CD4-positive, alpha-beta memory T cell (primary cell): ENCODE results near the gene EOGT. TPM values are rescaled to one million over a fixed set of nuclear protein-coding genes. Genes with fewer than 3 reads are reported as not detected.

Experiments used
- CTCF ChIA-PET: fragments of 350-600 bp; sonication (Branson Sonifier 250); formaldehyde crosslinking; loops from one replicate; lab custom pipeline; 2021; ENCODE audit warnings: inconsistent platforms; ENCODE audit not compliant: partially characterized antibody; lab: Charles Lee
- POLR2A ChIA-PET: fragments of 350-600 bp; sonication (Branson Sonifier 250); formaldehyde crosslinking; loops from one replicate; lab custom pipeline; 2021; ENCODE audit not compliant: partially characterized antibody; lab: Charles Lee
- DNase-seq, 5 donors: peaks; one replicate each; pipeline versions ENCODE4 v3.0.0 to v3.0.0-alpha.2; 2020 to 2022; ENCODE audit warnings: mixed read lengths in 1 of 5
- H3K27ac ChIP-seq: one replicate; pipeline ENCODE4 v1.7.0; 2013; ENCODE audit warnings: low read depth, low read length
- H3K27me3 ChIP-seq: 2 replicates; pipeline ENCODE4 v1.7.0; 2013; ENCODE audit warnings: mild to moderate bottlenecking, low read length, moderate library complexity; ENCODE audit not compliant: insufficient read depth
- H3K36me3 ChIP-seq: 2 replicates; pipeline ENCODE4 v1.7.0; 2013; ENCODE audit warnings: mild to moderate bottlenecking, low read length, moderate library complexity; ENCODE audit not compliant: insufficient read depth
- H3K4me1 ChIP-seq: 2 replicates; pipeline ENCODE4 v1.7.0; 2013; ENCODE audit warnings: mild to moderate bottlenecking, low read length, moderate library complexity; ENCODE audit not compliant: insufficient read depth
- H3K4me3 ChIP-seq, 2 donors: one replicate each; pipeline ENCODE4 v1.7.0; 2013; ENCODE audit warnings: low read length in 2 of 2, mild to moderate bottlenecking in 1 of 2
- H3K9me3 ChIP-seq, 2 donors: one replicate each; pipeline ENCODE4 v1.7.0; 2013; ENCODE audit warnings: low read length in 2 of 2, control low read depth in 1 of 2; ENCODE audit not compliant: control insufficient read depth in 1 of 2
- H3K27ac Mint-ChIP-seq, 7 donors: one replicate each; pipeline ENCODE4 v1.8.0; 2020 to 2021; ENCODE audit warnings: mixed read lengths in 7 of 7, mild to moderate bottlenecking in 6 of 7, inconsistent platforms in 3 of 7, moderate library complexity in 3 of 7
- H3K27me3 Mint-ChIP-seq, 2 donors: one replicate each; pipeline ENCODE4 v1.8.0; 2020 to 2021; ENCODE audit warnings: mixed read lengths in 2 of 2
- H3K36me3 Mint-ChIP-seq, 2 donors: one replicate each; pipeline ENCODE4 v1.8.0; 2020 to 2021; ENCODE audit warnings: mixed read lengths in 2 of 2, inconsistent platforms in 1 of 2, mild to moderate bottlenecking in 1 of 2
- H3K4me1 Mint-ChIP-seq, 4 donors: one replicate each; pipeline ENCODE4 v1.8.0; 2020 to 2021; ENCODE audit warnings: mixed read lengths in 4 of 4, mild to moderate bottlenecking in 1 of 4
- H3K4me3 Mint-ChIP-seq, 8 donors: one replicate each; pipeline ENCODE4 v1.8.0; 2020 to 2021; ENCODE audit warnings: mixed read lengths in 8 of 8, mild to moderate bottlenecking in 7 of 8, moderate library complexity in 6 of 8, inconsistent platforms in 3 of 8
- H3K9me3 Mint-ChIP-seq, 8 donors: one replicate each; pipeline ENCODE4 v1.8.0; 2020 to 2021; ENCODE audit warnings: mixed read lengths in 8 of 8, mild to moderate bottlenecking in 5 of 8, inconsistent platforms in 3 of 8, moderate library complexity in 1 of 8
- intact Hi-C: fragments of 100-400 bp; cut with micrococcal nuclease; formaldehyde crosslinking; loops from one replicate; pipeline ENCODE4 v1.15.1; 2023
- polyA plus RNA-seq, 2 donors: library from polyadenylated mRNA; unstranded; fragments of 300-500 nt; fragmentation: Illumina TruSeq; gene quantifications; one replicate each; pipeline ENCODE4 v1.2.3, GENCODE V29; 2021
- total RNA-seq, 2 experiments: library from RNA; stranded (reverse); gene quantifications; one replicate each; pipeline ENCODE4 v1.2.3, GENCODE V29; 2021

The EOGT gene
- total and polyA plus RNA-seq, 4 experiments from 2014 or later: 8.2 to 28.6 (median 18.0) TPM

DNA sequence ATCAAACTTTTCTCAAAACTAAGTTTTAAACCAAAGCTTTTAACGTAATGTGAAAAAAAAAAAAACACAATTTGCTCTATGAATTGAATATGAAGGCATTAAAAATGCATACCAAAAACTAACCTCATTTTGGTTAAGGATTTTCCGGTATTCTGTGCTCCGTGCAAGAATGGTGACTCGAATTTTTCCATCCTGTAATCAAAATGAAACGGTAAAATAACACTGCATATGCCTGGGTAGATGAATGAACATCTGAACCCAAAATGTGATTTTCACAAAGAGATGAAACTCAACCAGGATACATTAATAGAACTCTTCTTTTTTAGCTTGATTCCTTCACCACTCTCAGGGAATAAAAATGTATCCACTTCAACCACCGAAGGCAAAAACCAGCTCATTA is 26.2 kb downstream of the EOGT start:
- H3K27me3 Mint-ChIP-seq: no peaks in the 10 kb centered on the region
- ChIA-PET CTCF (interaction anchor here (0.8 kb wide), 1 partner anchor 122 kb away, joined by 3 read pairs; no protein-coding TSS in a partner anchor), POLR2A (interaction anchor here (0.6 kb wide), 1 partner anchor 114 kb away, joined by 3 read pairs; no protein-coding TSS in a partner anchor)
- peaks cover 15% of the 10 kb centered on the region for H3K36me3 ChIP-seq
- no peaks in the 10 kb centered on the region for H3K4me1 Mint-ChIP-seq
- H3K4me3 Mint-ChIP-seq: no peak overlapping the region
- H3K4me1 ChIP-seq: no peaks in the 10 kb centered on the region
- DNase-seq: no peak
- H3K9me3 ChIP-seq: no peaks in the 10 kb centered on the region
- intact Hi-C loops: no loop called here
- no peaks in the 10 kb centered on the region for H3K27me3 ChIP-seq
- H3K27ac Mint-ChIP-seq: no peak overlapping the region
- peaks cover 69 to 70% of the 10 kb centered on the region in 2 donors for H3K36me3 Mint-ChIP-seq
- H3K27ac ChIP-seq: no peak overlapping the region
- H3K9me3 Mint-ChIP-seq: no peaks in the 10 kb centered on the region
- H3K4me3 ChIP-seq: no peak overlapping the region

DNA sequence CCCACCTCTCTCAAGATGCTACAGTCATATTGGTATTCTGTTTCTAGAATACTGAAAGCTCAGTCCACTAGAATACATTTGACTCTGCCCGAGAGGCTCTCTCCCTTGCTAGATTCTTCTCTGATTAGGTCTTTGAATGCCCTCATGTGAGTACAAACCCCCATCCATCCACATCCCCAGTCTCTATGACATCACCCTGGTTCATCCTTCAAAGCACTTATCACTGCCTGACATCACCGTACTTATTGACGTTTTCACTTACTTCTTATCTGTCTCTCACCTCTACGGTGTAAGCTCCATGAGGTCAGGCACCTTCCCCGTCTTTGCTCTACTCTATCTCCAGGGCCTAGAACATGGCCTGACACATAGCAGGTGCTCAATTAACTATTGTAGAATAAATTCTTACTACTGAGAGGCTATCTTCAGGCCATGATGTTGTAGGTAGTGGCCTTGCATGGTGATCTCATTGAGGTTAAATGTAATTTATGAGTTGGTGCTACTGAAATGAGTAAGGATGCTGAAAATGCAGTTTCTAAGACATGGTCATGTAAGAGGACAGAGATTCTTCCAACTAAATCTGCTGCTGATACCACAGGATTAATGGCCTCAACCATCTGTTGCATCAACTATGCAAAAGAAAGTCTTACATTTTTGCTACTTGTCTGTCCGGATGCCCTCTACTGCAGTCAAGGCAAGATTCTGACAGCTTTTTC is 26.8 kb downstream of the EOGT start:
- DNase-seq: no peak
- Histone ChIP-seq H3K36me3 (peaks cover 15% of the 10 kb centered on the region), H3K27me3 (no peaks in the 10 kb centered on the region), H3K9me3 (no peaks in the 10 kb centered on the region), H3K27ac (no peak overlapping the region), H3K4me1 (no peaks in the 10 kb centered on the region), H3K4me3 (no peak overlapping the region)
- Mint-ChIP-seq H3K4me1 (no peaks in the 10 kb centered on the region), H3K9me3 (no peaks in the 10 kb centered on the region), H3K27ac (peak overlapping the region in 2 of 7 donors; percentile 1 to 17), H3K27me3 (no peaks in the 10 kb centered on the region), H3K4me3 (no peak overlapping the region), H3K36me3 (peaks cover 63 to 64% of the 10 kb centered on the region in 2 donors)
- POLR2A ChIA-PET: interaction anchor here (0.6 kb wide), 1 partner anchor 114 kb away, joined by 3 read pairs; no protein-coding TSS in a partner anchor
- intact Hi-C loops: no loop called here
- CTCF ChIA-PET: interaction anchor here (0.8 kb wide), 1 partner anchor 123 kb away, joined by 3 read pairs; no protein-coding TSS in a partner anchor

DNA sequence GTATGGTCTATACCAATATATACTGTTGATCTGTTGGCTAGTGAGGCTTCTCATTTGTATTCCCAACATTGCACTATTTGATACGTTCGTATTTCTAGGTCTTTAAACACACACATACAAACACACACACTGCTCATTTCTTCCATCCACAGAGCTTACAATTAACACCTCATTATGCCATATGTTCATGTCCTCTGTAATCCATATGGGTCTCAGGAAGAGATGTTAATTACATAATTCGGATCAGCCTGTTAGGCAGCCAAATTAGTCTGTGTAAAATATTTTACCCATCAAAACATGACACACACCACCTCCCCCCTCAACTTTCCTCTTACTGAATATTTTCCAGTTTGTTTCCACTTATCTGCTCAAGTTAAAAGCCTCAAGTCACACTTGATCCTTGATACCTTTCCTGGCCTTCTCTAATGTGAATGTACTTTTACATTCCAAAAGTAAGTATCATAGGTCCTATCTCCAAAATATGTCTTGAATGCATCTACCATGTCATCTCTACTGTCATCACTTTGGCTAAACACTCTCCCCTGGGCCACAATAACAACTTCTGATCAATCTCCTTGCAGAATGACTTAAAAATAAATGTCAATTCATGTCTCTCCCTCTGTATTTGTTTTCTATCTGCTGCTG is 28.2 kb downstream of the EOGT start:
- Mint-ChIP-seq H3K4me3 (no peak overlapping the region), H3K4me1 (no peaks in the 10 kb centered on the region), H3K27me3 (no peaks in the 10 kb centered on the region), H3K27ac (peak overlapping the region in 1 of 7 donors; percentile 12), H3K9me3 (no peaks in the 10 kb centered on the region), H3K36me3 (peaks cover 68% of the 10 kb centered on the region in 2 donors)
- ChIA-PET POLR2A (no interaction called here), CTCF (no interaction called here)
- no peaks in the 10 kb centered on the region for H3K9me3 ChIP-seq
- H3K36me3 ChIP-seq: peaks cover 10% of the 10 kb centered on the region
- H3K27ac ChIP-seq: no peak overlapping the region
- H3K4me1 ChIP-seq: no peaks in the 10 kb centered on the region
- DNase-seq: no peak
- intact Hi-C loops: no loop called here
- H3K27me3 ChIP-seq: no peaks in the 10 kb centered on the region
- no peak overlapping the region for H3K4me3 ChIP-seq

DNA sequence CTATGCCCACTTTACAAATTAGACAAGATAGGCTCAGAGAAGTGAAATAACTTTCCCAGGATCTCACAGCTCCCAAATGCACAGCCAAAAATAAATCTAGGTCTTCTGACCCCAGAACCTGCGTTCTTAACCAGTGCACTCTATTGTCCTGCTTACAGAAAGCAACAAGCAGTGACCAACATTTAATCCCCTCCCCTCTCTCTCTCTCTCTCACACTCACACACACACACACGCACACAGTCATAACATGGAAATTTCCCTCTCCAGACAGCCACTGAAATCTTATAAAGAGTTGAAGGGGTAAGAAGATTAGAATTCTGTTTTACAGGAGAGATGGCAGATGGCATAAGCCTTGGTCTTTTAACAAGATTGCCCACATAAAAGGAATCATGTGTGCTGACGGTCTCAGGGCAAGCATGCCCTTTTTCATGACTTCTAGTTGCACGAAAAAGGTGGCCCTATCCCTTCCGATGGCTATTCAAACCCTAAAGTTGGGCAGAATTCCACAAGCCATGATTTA is 29.4 kb downstream of the EOGT start:
- intact Hi-C loops: no loop called here
- Histone ChIP-seq H3K36me3 (peaks cover 10% of the 10 kb centered on the region), H3K9me3 (no peaks in the 10 kb centered on the region), H3K4me3 (no peak overlapping the region), H3K27me3 (no peaks in the 10 kb centered on the region), H3K27ac (no peak overlapping the region), H3K4me1 (no peaks in the 10 kb centered on the region)
- H3K4me1 Mint-ChIP-seq: no peaks in the 10 kb centered on the region
- POLR2A ChIA-PET: no interaction called here
- DNase-seq: no peak
- no peak overlapping the region for H3K4me3 Mint-ChIP-seq
- H3K27ac Mint-ChIP-seq: peak overlapping the region in 2 of 7 donors; percentile 44 to 74
- H3K36me3 Mint-ChIP-seq: peaks cover 73 to 76% of the 10 kb centered on the region in 2 donors
- H3K9me3 Mint-ChIP-seq: no peaks in the 10 kb centered on the region
- CTCF ChIA-PET: no interaction called here
- H3K27me3 Mint-ChIP-seq: no peaks in the 10 kb centered on the region

GRCh38 chr3:68977486-68978167 is 35.9 kb downstream of the EOGT start:
- ChIA-PET CTCF (no interaction called here), POLR2A (no interaction called here)
- Histone ChIP-seq H3K36me3 (peaks cover 10% of the 10 kb centered on the region), H3K27ac (no peak overlapping the region), H3K27me3 (no peaks in the 10 kb centered on the region), H3K4me1 (no peaks in the 10 kb centered on the region), H3K4me3 (no peak overlapping the region), H3K9me3 (no peaks in the 10 kb centered on the region)
- peaks cover 40 to 46% of the 10 kb centered on the region in 2 donors for H3K36me3 Mint-ChIP-seq
- H3K4me3 Mint-ChIP-seq: no peak overlapping the region
- no peak overlapping the region for H3K27ac Mint-ChIP-seq
- H3K9me3 Mint-ChIP-seq: peaks cover 0 to 5% (median 0%) of the 10 kb centered on the region in 8 donors
- no peak for DNase-seq
- intact Hi-C loops: no loop called here
- no peaks in the 10 kb centered on the region for H3K4me1 Mint-ChIP-seq
- H3K27me3 Mint-ChIP-seq: no peaks in the 10 kb centered on the region

- CTCF ChIA-PET: no interaction called here
- Histone ChIP-seq H3K4me1 (no peaks in the 10 kb centered on the region), H3K27me3 (no peaks in the 10 kb centered on the region), H3K27ac (no peak overlapping the region), H3K4me3 (no peak overlapping the region), H3K9me3 (no peaks in the 10 kb centered on the region), H3K36me3 (peaks cover 10% of the 10 kb centered on the region)
- Mint-ChIP-seq H3K4me3 (no peak overlapping the region), H3K4me1 (no peaks in the 10 kb centered on the region), H3K36me3 (peaks cover 25 to 28% of the 10 kb centered on the region in 2 donors), H3K27me3 (peaks cover 6 to 8% of the 10 kb centered on the region in 2 donors), H3K27ac (no peak overlapping the region), H3K9me3 (peaks cover 0 to 5% (median 0%) of the 10 kb centered on the region in 8 donors)
- intact Hi-C loops: no loop called here
- DNase-seq: no peak
- POLR2A ChIA-PET: no interaction called here
Measured at GRCh38 chr3:68974711-68975110, 38.8 kb downstream of the EOGT start.

GRCh38 chr3:68973639-68974038 is 39.8 kb downstream of the EOGT start:
- Histone ChIP-seq H3K9me3 (no peaks in the 10 kb centered on the region), H3K27ac (no peak overlapping the region), H3K4me3 (no peak overlapping the region), H3K36me3 (peaks cover 10% of the 10 kb centered on the region), H3K27me3 (no peaks in the 10 kb centered on the region), H3K4me1 (no peaks in the 10 kb centered on the region)
- POLR2A ChIA-PET: no interaction called here
- Mint-ChIP-seq H3K36me3 (peaks cover 18 to 21% of the 10 kb centered on the region in 2 donors), H3K9me3 (peaks cover 0 to 5% (median 0%) of the 10 kb centered on the region in 8 donors), H3K4me1 (no peaks in the 10 kb centered on the region), H3K27me3 (peaks cover 6 to 10% of the 10 kb centered on the region in 2 donors), H3K4me3 (no peak overlapping the region), H3K27ac (peak overlapping the region in 1 of 7 donors; percentile 37)
- intact Hi-C loops: no loop called here
- DNase-seq: no peak
- CTCF ChIA-PET: no interaction called here
